HEK293 (cell line): Measurements from ENCODE around the gene SETD9.

Source experiments
- CTCF ChIA-PET: fragments of 350-600 bp; formaldehyde crosslinking; extraction: SDS; loops from one replicate; lab custom pipeline; 2021; ENCODE audit warnings: antibody characterized with exemption; lab: Yijun Ruan, JAX
- POLR2A ChIA-PET: fragments of 300-600 bp; formaldehyde crosslinking; extraction: SDS; loops from one replicate; lab custom pipeline; 2020; ENCODE audit warnings: antibody characterized with exemption, inconsistent platforms; lab: Yijun Ruan, JAX
- H3K27ac ChIP-seq: fragments of 200-500 bp; sonication (Bioruptor generic); 2 replicates; pipeline ENCODE4 v1.5.1; 2014; ENCODE audit warnings: low read depth, low read length, control low read depth, inconsistent platforms; ENCODE audit errors: extremely low read depth
- H3K36me3 ChIP-seq, 2 experiments: fragments of 200-500 bp in 1 of 2; sonication (Bioruptor generic) in 1 of 2; 1 replicate in 1 of 2; 2 replicates in 1 of 2; pipeline ENCODE4 v1.5.1; 2014 to 2017; ENCODE audit warnings: inconsistent platforms in 2 of 2, low read length in 2 of 2; ENCODE audit not compliant: control insufficient read depth in 2 of 2, insufficient read depth in 1 of 2
- H3K4me1 ChIP-seq: fragments of 200-500 bp; sonication (Bioruptor generic); 2 replicates; pipeline ENCODE4 v1.5.1; 2014; ENCODE audit warnings: mild to moderate bottlenecking, low read length, inconsistent platforms; ENCODE audit not compliant: control insufficient read depth, insufficient read depth
- H3K4me3 ChIP-seq: 2 replicates; pipeline ENCODE4 v1.5.1; 2011; ENCODE audit warnings: low read depth, mild to moderate bottlenecking, control low read depth, low read length, moderate library complexity
- H3K9me3 ChIP-seq: fragments of 200-500 bp; sonication (Bioruptor generic); 2 replicates; pipeline ENCODE4 v1.5.1; 2014; ENCODE audit warnings: low read depth, low read length, inconsistent platforms; ENCODE audit not compliant: control insufficient read depth, insufficient read depth
- FEZF1 ChIP-seq: fragments of 450-650 bp; formaldehyde crosslinking; IDR thresholded peaks from 2 replicates; pipeline ENCODE4 v1.5.1; 2016; ENCODE audit warnings: missing biosample characterization, missing genetic modification characterization
- GFI1B ChIP-seq: fragments of 450-650 bp; formaldehyde crosslinking; IDR thresholded peaks from 2 replicates; pipeline ENCODE4 v1.5.1; 2016; ENCODE audit warnings: missing biosample characterization, missing genetic modification characterization
- KLF9 ChIP-seq: fragments of 450-650 bp; formaldehyde crosslinking; IDR thresholded peaks from 2 replicates; pipeline ENCODE4 v1.5.1; 2016; ENCODE audit warnings: missing biosample characterization, missing genetic modification characterization, low read depth
- MEIS1 ChIP-seq: sonication (generic); formaldehyde crosslinking; IDR thresholded peaks from 2 replicates; pipeline ENCODE4 v1.8.1; 2022; ENCODE audit warnings: missing genetic modification reagents, mild to moderate bottlenecking, borderline replicate concordance
- MZF1 ChIP-seq: fragments of 450-650 bp; formaldehyde crosslinking; IDR thresholded peaks from 2 replicates; pipeline ENCODE4 v1.5.1; 2017; ENCODE audit warnings: missing biosample characterization, missing genetic modification characterization, borderline replicate concordance
- REST ChIP-seq: fragments of 450-650 bp; formaldehyde crosslinking; IDR thresholded peaks from 2 replicates; pipeline ENCODE4 v1.5.1; 2016; ENCODE audit warnings: missing biosample characterization, missing genetic modification characterization
- SETDB1 ChIP-seq: IDR thresholded peaks from one replicate; pipeline ENCODE4 v1.6.1; 2017; ENCODE audit warnings: mild to moderate bottlenecking, low read length, moderate library complexity, mixed read lengths; ENCODE audit not compliant: insufficient read length
- ZBTB10 ChIP-seq: fragments of 450-650 bp; formaldehyde crosslinking; IDR thresholded peaks from 2 replicates; pipeline ENCODE4 v1.5.1; 2016; ENCODE audit warnings: missing biosample characterization, missing genetic modification characterization
- ZNF112 ChIP-seq: fragments of 450-650 bp; formaldehyde crosslinking; IDR thresholded peaks from 2 replicates; pipeline ENCODE4 v1.5.0; 2017; ENCODE audit warnings: missing biosample characterization, missing genetic modification characterization
- ZNF2 ChIP-seq: fragments of 450-650 bp; formaldehyde crosslinking; IDR thresholded peaks from 2 replicates; pipeline ENCODE4 v1.5.1; 2016; ENCODE audit warnings: missing biosample characterization, missing genetic modification characterization
- ZNF239 ChIP-seq: fragments of 450-650 bp; formaldehyde crosslinking; IDR thresholded peaks from 2 replicates; pipeline ENCODE4 v1.5.1; 2016; ENCODE audit warnings: missing biosample characterization, missing genetic modification characterization
- ZNF473 ChIP-seq: fragments of 450-650 bp; formaldehyde crosslinking; IDR thresholded peaks from 2 replicates; pipeline ENCODE4 v1.5.1; 2017; ENCODE audit warnings: missing biosample characterization, missing genetic modification characterization
- ZNF623 ChIP-seq: fragments of 450-650 bp; formaldehyde crosslinking; IDR thresholded peaks from 2 replicates; pipeline ENCODE4 v1.5.1; 2016; ENCODE audit warnings: missing biosample characterization, missing genetic modification characterization
- ZNF629 ChIP-seq: fragments of 450-650 bp; formaldehyde crosslinking; IDR thresholded peaks from 2 replicates; pipeline ENCODE4 v1.5.1; 2017; ENCODE audit warnings: missing biosample characterization, missing genetic modification characterization
- TF ChIP-seq, protein P1 (sequence below): fragments of 450-650 bp; formaldehyde crosslinking; conservative IDR thresholded peaks from 2 replicates; pipeline ENCODE4 v1.5.1; 2016; ENCODE audit warnings: low read depth, missing biosample characterization, missing genetic modification characterization
- TF ChIP-seq, protein P2 (sequence below): fragments of 450-650 bp; formaldehyde crosslinking; IDR thresholded peaks from 2 replicates; pipeline ENCODE4 v1.5.1; 2016; ENCODE audit warnings: missing biosample characterization, missing genetic modification characterization
- TF ChIP-seq, protein P3 (sequence below): IDR thresholded peaks from 2 replicates; pipeline ENCODE4 v1.6.1; 2011; ENCODE audit warnings: mild to moderate bottlenecking, low read depth, low read length, borderline replicate concordance

Gene SETD9

GRCh38 chr5:56922922-56923321 is 13.5 kb downstream of the SETD9 start:
- ChIA-PET POLR2A (no interaction called here), CTCF (no interaction called here)
- Histone ChIP-seq H3K9me3 (no peaks in the 10 kb centered on the region), H3K4me1 (no peaks in the 10 kb centered on the region), H3K36me3 (peaks cover 46 to 78% of the 10 kb centered on the region in 2 experiments), H3K4me3 (no peak overlapping the region), H3K27ac (no peak overlapping the region)
- TF ChIP-seq, protein P1, sequence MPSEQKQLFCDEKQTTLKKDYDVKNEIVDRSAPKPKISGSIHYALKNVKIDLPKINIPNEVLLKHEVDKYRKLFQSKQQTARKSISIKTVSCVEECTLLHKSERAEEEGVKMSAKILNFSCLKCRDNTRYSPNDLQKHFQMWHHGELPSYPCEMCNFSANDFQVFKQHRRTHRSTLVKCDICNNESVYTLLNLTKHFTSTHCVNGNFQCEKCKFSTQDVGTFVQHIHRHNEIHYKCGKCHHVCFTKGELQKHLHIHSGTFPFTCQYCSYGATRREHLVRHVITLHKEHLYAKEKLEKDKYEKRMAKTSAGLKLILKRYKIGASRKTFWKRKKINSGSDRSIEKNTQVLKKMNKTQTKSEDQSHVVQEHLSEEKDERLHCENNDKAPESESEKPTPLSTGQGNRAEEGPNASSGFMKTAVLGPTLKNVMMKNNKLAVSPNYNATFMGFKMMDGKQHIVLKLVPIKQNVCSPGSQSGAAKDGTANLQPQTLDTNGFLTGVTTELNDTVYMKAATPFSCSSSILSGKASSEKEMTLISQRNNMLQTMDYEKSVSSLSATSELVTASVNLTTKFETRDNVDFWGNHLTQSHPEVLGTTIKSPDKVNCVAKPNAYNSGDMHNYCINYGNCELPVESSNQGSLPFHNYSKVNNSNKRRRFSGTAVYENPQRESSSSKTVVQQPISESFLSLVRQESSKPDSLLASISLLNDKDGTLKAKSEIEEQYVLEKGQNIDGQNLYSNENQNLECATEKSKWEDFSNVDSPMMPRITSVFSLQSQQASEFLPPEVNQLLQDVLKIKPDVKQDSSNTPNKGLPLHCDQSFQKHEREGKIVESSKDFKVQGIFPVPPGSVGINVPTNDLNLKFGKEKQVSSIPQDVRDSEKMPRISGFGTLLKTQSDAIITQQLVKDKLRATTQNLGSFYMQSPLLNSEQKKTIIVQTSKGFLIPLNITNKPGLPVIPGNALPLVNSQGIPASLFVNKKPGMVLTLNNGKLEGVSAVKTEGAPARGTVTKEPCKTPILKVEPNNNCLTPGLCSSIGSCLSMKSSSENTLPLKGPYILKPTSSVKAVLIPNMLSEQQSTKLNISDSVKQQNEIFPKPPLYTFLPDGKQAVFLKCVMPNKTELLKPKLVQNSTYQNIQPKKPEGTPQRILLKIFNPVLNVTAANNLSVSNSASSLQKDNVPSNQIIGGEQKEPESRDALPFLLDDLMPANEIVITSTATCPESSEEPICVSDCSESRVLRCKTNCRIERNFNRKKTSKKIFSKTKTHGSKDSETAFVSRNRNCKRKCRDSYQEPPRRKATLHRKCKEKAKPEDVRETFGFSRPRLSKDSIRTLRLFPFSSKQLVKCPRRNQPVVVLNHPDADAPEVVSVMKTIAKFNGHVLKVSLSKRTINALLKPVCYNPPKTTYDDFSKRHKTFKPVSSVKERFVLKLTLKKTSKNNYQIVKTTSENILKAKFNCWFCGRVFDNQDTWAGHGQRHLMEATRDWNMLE (tag by site-specific recombination) = no peak
- TF ChIP-seq MZF1 (0 out of 2 replicates have a peak, but pooled peaks have one; percentile 28), SETDB1 (peak; percentile 55), ZNF623 (tag by site-specific recombination) (no peak), ZNF629 (tag by site-specific recombination) (no peak), ZNF239 (tag by site-specific recombination) (no peak), ZNF473 (tag by site-specific recombination) (no peak), MEIS1 (CRISPR knock-in tag) (no peak), ZNF112 (no peak), FEZF1 (tag by site-specific recombination) (no peak), GFI1B (tag by site-specific recombination) (no peak), ZBTB10 (no peak), ZNF2 (tag by site-specific recombination) (no peak), REST (tag by site-specific recombination) (no peak), KLF9 (tag by site-specific recombination) (no peak)
- TF ChIP-seq, protein P2, sequence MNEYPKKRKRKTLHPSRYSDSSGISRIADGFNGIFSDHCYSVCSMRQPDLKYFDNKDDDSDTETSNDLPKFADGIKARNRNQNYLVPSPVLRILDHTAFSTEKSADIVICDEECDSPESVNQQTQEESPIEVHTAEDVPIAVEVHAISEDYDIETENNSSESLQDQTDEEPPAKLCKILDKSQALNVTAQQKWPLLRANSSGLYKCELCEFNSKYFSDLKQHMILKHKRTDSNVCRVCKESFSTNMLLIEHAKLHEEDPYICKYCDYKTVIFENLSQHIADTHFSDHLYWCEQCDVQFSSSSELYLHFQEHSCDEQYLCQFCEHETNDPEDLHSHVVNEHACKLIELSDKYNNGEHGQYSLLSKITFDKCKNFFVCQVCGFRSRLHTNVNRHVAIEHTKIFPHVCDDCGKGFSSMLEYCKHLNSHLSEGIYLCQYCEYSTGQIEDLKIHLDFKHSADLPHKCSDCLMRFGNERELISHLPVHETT (tag by site-specific recombination) = no peak
- TF ChIP-seq, protein P3, sequence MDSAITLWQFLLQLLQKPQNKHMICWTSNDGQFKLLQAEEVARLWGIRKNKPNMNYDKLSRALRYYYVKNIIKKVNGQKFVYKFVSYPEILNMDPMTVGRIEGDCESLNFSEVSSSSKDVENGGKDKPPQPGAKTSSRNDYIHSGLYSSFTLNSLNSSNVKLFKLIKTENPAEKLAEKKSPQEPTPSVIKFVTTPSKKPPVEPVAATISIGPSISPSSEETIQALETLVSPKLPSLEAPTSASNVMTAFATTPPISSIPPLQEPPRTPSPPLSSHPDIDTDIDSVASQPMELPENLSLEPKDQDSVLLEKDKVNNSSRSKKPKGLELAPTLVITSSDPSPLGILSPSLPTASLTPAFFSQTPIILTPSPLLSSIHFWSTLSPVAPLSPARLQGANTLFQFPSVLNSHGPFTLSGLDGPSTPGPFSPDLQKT = no peak
